T-helper 2 cell (primary cell): Measurements from ENCODE around the gene PSEN2.

Source experiments
- DNase-seq, 5 experiments: peaks; one replicate each; pipeline versions ENCODE4 v3.0.0 to v3.0.0-alpha.2; 2012 to 2022

The PSEN2 gene

DNA sequence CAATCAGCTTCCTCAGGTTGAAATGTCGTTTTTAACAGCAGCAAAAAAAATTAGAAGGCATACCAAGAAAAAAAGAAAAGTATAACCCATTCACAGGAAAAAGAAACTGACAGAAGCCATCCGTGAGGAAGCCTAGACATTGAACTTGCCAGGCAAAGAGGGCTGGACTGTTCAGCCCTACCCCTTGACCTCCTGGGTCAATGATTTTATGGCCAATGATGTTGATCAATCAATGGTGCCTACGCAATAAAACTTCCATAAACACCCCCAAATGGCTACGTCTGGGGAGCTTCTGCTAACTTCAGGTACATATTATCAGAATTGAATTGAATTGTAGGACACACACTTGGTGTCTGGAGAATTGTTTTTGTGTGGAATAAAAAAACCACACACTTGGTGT, 4.8 kb upstream of the PSEN2 start:
- no peak for DNase-seq

- no peak for DNase-seq
Measured at GRCh38 chr1:226867461-226868054, 2.9 kb upstream of the PSEN2 start.

DNA sequence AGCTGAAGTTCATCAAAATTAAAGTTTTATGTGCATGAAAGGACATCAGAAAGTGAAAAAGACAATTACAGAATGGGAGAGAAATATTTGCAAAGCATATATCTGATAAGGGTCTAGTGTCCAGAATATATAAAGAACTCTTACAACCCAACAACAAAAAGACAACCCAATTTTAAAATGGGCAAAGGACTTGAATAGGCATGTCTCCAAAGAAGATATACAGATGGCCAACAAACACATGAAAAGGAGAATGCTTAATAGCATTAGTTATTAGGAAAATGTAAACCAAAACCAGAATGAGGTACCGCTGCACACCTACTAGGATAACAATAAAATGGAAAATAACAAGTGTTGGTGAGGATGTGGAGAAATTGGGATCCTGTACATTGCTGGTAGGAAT, 1.7 kb upstream of the PSEN2 start:
- DNase-seq = no peak

DNA sequence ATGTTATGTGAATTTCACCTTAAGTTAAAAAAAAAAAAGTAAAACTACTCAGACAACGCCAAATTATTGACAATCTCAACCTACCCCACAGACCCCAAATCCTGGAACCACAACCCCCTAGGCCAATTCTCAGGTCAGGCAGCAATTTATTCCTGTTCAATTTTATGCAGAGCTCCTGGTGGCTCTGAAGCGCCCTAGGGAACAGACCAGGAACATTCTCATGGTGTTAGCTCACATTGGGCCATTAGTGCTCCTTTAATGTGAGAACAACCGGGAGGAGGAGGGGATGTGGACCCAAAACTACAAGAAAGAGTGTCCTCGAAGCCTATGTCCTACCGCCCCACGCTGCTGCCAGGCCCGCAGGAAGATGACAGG, 403 bp upstream of the PSEN2 start:
- no peak for DNase-seq

- no peak for DNase-seq
Measured at GRCh38 chr1:226871636-226872327, 1.4 kb downstream of the PSEN2 start.

DNA sequence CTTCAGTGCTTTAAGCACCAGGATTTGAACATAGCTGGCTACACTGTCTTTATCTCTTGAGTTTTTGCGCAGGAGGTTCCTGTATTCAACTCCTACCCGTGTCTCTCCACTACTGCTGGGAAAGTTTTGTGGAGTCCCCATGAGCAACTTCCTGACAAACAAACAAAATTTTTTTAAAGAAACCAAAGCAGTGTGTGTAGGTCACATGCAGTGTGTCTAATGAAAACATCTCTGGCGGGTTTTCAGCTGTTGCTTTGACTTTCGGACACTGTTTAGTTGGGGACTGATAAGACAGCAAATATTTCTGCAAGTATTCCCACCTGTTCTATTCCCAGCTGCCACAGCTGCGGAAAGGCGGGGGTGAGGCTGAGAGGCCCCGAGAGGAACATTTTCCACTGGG, 2.0 kb downstream of the PSEN2 start:
- no peak for DNase-seq

- no peak for DNase-seq
Measured at GRCh38 chr1:226873771-226874578, 3.6 kb downstream of the PSEN2 start.

- DNase-seq = no peak
Measured at GRCh38 chr1:226874579-226875425, 4.4 kb downstream of the PSEN2 start.

DNA sequence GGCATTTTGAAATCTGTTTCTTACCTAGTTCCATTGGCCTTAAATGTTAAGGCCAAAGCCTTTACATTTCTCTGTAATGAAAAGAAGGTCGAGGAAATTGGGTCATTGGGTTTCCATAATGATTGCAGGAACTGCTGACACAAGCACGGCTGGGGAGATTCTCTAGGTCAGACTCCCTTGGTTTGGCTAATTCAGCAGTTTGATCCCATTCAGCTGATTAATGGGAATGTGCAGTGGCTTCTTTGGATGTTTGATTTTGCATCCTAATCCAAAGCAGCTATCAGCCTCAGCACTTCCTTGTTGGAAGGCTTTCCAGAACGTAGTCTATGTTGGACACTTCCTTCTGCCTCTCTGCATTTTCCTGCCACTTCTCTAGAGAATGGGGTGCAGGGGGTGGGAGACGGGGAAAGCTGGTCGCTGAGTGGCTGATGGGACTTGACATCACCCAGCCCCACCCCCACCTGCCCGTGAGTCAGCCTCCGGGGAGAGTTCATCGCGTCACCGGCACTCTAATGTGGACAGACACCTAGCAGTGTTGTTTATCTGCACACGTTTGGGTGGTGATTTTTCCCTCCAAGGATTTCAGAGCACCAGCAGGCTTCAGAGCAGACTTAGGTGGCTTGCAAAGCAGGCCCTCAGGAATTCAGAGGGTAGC, 5.4 kb downstream of the PSEN2 start:
- no peak for DNase-seq

- DNase-seq = no peak
Measured at GRCh38 chr1:226877669-226878068, 7.3 kb downstream of the PSEN2 start.

GRCh38 chr1:226880372-226881287, 10.2 kb downstream of the PSEN2 start:
- no peak for DNase-seq

GRCh38 chr1:226881515-226882185, 11.2 kb downstream of the PSEN2 start:
- DNase-seq = no peak

- DNase-seq = peak in 1 of 5 experiments; percentile 56
Measured at GRCh38 chr1:226882187-226882586, 11.8 kb downstream of the PSEN2 start.

- peak in 2 of 5 experiments; percentile 19 to 89 for DNase-seq
Measured at GRCh38 chr1:226882631-226883409, 12.4 kb downstream of the PSEN2 start.

- no peak for DNase-seq
Measured at GRCh38 chr1:226883630-226884029, 13.2 kb downstream of the PSEN2 start.

- DNase-seq = peak in 1 of 5 experiments; percentile 48
Measured at GRCh38 chr1:226884116-226884625, 13.8 kb downstream of the PSEN2 start.

DNA sequence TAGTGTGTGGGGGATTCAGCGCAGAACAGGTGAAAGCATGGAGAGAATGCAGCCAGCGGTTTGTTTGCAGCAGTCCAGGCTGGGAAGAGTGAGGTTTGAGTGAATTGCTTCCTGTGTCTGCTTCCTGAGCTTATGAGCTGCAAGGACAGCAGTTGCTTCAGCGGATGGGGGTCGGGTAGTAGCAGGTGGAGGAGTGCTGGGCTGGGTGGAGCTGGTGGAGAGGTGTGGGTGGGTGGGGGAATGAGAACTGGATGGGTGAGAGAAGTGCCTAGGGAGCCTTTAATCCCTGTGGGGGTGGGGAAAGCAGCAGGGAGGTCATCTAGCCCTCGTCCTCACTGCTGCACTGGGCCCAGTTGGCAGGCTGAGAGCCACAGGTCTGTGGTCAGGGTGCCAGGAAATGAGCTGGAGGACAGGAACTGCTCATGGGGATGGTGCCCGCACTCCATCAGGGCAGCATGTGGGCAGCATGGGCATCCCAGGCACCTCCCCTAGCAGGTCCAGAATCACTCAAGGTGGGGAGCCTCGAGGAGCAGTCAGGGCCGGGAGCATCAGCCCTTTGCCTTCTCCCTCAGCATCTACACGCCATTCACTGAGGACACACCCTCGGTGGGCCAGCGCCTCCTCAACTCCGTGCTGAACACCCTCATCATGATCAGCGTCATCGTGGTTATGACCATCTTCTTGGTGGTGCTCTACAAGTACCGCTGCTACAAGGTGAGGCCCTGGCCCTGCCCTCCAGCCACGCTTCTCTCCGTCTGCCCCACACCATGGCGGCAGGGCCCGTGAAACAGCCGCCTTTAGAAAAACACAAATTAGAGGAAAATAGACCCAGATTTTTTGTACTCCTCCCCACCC, 14.8 kb downstream of the PSEN2 start:
- DNase-seq = no peak

DNA sequence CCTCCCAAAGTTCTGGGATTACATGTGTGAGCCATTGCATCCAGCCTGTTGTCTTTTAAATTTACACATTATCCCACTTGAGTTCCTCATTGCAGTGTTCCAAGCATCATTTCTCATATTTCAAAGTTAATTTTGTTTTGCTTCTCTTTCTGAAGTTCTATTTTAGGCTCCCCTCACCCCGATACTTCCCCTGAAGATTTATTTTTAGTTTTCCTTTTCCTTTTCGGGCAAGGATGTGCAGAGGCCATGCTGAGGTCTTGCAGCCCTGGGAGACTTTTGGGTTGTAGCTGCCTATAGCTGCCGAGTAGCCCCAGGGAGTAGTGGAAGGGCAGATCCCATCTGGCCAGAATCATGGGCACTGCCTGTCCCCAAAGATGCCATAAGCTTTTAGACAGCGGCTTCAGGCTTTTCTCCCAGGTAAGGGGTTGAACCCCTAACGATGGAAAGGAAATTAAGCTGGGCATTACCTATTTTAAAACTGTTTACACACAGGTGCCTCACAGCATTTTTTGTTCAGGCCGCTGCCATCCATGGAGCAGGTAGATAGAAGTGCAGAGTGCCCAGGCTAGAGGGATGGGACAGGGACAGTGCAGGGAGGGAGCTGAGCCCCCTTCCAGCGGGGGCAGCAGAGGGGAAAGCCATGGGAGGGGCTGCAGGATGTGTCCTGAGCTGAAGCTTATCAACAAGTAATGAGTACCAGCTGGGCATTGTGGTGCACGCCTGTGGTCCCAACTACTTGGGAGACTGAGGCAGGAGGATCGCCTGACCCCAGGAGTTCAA, 15.9 kb downstream of the PSEN2 start:
- no peak for DNase-seq
